ENCODE data around the gene BBLN.

The BBLN gene

DNA sequence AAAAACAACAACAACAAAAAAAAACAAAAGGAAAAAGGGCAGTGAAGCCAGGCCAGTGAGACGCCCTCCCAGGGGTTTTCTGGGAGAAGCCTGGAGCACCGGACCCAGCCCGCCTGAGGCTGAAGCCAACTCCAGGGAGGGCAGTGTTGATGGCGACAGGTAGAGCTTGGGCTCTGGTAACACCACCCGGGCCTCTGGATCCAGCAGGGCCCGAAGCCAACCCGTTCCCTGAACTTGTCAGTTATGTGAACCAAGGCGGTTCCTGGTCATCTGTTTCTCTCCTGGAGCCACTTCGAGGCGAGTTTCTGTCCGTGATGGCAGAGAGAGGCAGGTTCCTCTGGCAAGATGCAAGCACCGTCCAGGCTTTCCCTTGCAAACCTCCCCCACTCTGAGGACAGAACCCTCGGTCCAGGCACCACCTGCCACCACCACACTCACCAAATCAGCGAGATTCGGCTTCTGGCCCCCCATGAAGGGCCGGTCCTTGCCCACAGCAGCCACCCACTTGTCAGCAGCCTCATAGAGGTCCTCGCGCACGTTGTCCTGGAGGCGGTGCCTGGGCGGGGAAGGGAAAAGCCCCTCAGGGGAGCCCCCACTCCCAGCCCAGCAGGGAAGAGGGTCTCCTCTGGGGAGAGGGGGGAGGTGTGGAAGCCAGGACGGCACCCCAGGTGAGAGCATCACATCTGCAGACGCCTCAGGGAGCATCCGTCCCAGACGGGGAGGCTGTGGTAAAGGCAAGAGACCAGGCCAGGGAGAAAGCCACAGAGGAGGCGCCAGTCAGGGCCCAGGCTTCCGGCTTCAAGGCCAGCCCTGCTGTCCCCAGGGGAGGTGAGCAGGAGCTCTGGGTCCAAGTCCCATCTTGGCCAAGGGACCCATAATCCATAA is 37.9 kb upstream of the BBLN start:
- TF ChIP-seq, protein P1, sequence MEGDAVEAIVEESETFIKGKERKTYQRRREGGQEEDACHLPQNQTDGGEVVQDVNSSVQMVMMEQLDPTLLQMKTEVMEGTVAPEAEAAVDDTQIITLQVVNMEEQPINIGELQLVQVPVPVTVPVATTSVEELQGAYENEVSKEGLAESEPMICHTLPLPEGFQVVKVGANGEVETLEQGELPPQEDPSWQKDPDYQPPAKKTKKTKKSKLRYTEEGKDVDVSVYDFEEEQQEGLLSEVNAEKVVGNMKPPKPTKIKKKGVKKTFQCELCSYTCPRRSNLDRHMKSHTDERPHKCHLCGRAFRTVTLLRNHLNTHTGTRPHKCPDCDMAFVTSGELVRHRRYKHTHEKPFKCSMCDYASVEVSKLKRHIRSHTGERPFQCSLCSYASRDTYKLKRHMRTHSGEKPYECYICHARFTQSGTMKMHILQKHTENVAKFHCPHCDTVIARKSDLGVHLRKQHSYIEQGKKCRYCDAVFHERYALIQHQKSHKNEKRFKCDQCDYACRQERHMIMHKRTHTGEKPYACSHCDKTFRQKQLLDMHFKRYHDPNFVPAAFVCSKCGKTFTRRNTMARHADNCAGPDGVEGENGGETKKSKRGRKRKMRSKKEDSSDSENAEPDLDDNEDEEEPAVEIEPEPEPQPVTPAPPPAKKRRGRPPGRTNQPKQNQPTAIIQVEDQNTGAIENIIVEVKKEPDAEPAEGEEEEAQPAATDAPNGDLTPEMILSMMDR (IDR thresholded peaks at IDR 0.05; ENCODE audit: poor library complexity, severe bottlenecking), result no peak
- no peak for ATAC-seq (ENCODE audit: low read depth)
- Histone ChIP-seq H3K27me3 (ENCODE audit: insufficient read depth, poor library complexity, severe bottlenecking) (no peaks in the 10 kb centered on the region), H3K4me3 (ENCODE audit: severe bottlenecking) (no peak overlapping the region), H3K9me3 (ENCODE audit: severe bottlenecking) (no peaks in the 10 kb centered on the region), H3K4me1 (ENCODE audit: insufficient read depth, poor library complexity, severe bottlenecking) (peaks cover 6% of the 10 kb centered on the region), H3K36me3 (ENCODE audit: low read depth) (peaks cover 15% of the 10 kb centered on the region), H3K27ac (ENCODE audit: poor library complexity, severe bottlenecking) (no peak overlapping the region)
- DNase-seq (ENCODE audit: low spot score), result peak; percentile 65

DNA sequence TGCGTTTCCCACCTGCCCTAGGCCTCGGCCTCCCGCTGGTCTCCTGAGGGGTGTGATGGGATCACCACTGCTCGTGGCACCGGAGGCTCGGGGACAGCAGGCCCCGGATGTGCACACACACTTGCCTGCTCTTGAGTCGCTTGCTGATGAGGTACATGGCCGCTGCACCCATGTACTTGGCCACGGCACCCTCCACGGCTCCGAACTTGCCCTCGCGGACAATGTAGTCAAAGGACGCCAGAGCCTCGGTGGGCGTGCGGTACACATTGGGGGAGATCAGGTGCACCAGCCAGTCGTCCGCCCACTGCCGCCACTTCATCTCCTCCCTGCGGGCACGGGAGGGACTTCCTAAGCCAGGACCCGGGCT is 37.3 kb upstream of the BBLN start:
- DNase-seq (ENCODE audit: low spot score) (no peak), ATAC-seq (ENCODE audit: low read depth) (no peak)
- no peaks in the 10 kb centered on the region for H3K27me3 ChIP-seq (ENCODE audit: insufficient read depth, poor library complexity, severe bottlenecking)
- no peaks in the 10 kb centered on the region for H3K9me3 ChIP-seq (ENCODE audit: severe bottlenecking)
- H3K36me3 ChIP-seq (ENCODE audit: low read depth), result peaks cover 15% of the 10 kb centered on the region
- TF ChIP-seq, protein P1 (IDR thresholded peaks at IDR 0.05; ENCODE audit: poor library complexity, severe bottlenecking), result no peak
- no peak overlapping the region for H3K4me3 ChIP-seq (ENCODE audit: severe bottlenecking)
- peaks cover 6% of the 10 kb centered on the region for H3K4me1 ChIP-seq (ENCODE audit: insufficient read depth, poor library complexity, severe bottlenecking)
- H3K27ac ChIP-seq (ENCODE audit: poor library complexity, severe bottlenecking), result no peak overlapping the region

DNA sequence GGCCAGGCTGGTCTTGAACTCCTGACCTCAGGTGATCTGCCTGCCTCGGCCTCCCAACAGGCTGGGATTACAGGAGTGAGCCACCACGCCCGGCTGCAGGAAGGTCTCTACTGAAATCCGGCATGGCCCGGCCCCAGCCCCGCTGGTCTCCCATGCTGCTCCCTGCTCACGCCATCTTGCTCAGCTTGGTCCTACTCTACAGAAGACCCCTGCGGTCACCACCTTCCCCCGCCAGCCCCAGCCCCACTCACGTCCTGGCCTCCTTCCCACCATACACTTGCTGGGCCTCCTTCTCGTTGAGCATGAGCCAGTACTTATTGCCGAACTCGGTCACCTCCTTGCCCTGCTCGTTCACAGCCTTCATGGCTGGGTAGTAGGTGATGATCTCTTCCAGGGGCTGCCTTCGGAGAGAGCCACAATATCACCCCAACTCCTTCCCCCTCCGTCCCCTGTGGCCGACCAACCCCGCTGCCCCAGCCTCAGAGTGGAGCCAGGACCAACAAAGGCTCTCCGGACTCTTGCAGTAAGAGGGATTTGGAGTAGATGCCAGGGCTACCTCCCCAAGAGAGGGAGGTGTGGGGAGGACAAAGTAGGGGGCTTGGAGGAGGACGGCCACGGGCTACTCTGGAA is 36.5 kb upstream of the BBLN start:
- H3K27ac ChIP-seq (ENCODE audit: poor library complexity, severe bottlenecking), result no peak overlapping the region
- H3K4me3 ChIP-seq (ENCODE audit: severe bottlenecking), result no peak overlapping the region
- ATAC-seq (ENCODE audit: low read depth), result no peak
- no peaks in the 10 kb centered on the region for H3K27me3 ChIP-seq (ENCODE audit: insufficient read depth, poor library complexity, severe bottlenecking)
- H3K36me3 ChIP-seq (ENCODE audit: low read depth), result peaks cover 15% of the 10 kb centered on the region
- TF ChIP-seq, protein P1 (IDR thresholded peaks at IDR 0.05; ENCODE audit: poor library complexity, severe bottlenecking), result no peak
- H3K4me1 ChIP-seq (ENCODE audit: insufficient read depth, poor library complexity, severe bottlenecking), result peaks cover 6% of the 10 kb centered on the region
- no peaks in the 10 kb centered on the region for H3K9me3 ChIP-seq (ENCODE audit: severe bottlenecking)
- DNase-seq (ENCODE audit: low spot score), result peak; percentile 61

DNA sequence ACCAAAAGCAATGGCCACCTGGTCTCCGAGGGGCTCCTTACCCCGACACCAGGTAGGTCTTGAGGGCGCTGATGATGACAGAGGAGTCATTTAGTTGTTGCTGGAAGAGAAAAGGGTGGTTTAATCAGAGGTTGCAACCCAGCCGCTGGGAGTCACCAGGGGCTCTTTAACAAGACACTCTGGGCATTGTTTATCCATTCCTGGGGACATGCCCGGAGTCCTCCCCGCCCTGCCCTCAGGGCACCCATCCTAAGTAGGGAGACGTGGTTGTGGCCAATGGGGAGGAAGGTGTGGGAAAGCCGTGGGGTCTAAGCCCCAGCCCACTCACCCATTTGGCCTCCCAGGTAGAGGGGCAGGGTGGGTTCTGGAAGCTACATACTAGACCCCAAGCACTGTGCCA is 35.6 kb upstream of the BBLN start:
- Histone ChIP-seq H3K4me3 (ENCODE audit: severe bottlenecking) (no peak overlapping the region), H3K4me1 (ENCODE audit: insufficient read depth, poor library complexity, severe bottlenecking) (peaks cover 6% of the 10 kb centered on the region), H3K27me3 (ENCODE audit: insufficient read depth, poor library complexity, severe bottlenecking) (no peaks in the 10 kb centered on the region), H3K36me3 (ENCODE audit: low read depth) (peaks cover 15% of the 10 kb centered on the region), H3K9me3 (ENCODE audit: severe bottlenecking) (no peaks in the 10 kb centered on the region), H3K27ac (ENCODE audit: poor library complexity, severe bottlenecking) (no peak overlapping the region)
- ATAC-seq (ENCODE audit: low read depth) (no peak), DNase-seq (ENCODE audit: low spot score) (peak; percentile 24)
- TF ChIP-seq, protein P1 (IDR thresholded peaks at IDR 0.05; ENCODE audit: poor library complexity, severe bottlenecking), result no peak

All from RWPE2 (cell line).